CD4-positive, alpha-beta T cell treated with Interleukin-2 at 100 ng/mL for 4 hours (primary cell): ENCODE data around the gene PIEZO2.

Source experiments
- DNase-seq: peaks from one replicate; pipeline ENCODE4 v3.0.0-alpha.2; 2020; ENCODE audit warnings: low spot score

Gene PIEZO2

DNA sequence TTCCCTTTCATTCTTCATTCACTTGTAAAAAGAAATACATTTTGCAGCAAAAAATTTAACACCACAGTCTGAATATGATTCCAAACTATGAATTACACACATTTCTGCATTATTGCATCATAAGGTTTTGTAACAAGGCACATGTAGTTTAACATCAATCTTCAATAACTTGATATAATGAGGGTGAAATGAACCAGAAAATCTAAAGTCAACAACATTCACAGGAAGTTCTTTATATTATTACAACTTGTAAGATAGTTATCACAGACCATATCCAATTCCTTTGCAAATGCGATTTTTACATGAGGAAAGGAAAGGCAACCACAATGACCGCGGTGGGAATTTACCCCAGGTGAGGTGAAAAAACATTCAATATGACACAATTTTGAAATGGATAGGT, 410.2 kb downstream of the PIEZO2 start:
- DNase-seq = no peak

DNA sequence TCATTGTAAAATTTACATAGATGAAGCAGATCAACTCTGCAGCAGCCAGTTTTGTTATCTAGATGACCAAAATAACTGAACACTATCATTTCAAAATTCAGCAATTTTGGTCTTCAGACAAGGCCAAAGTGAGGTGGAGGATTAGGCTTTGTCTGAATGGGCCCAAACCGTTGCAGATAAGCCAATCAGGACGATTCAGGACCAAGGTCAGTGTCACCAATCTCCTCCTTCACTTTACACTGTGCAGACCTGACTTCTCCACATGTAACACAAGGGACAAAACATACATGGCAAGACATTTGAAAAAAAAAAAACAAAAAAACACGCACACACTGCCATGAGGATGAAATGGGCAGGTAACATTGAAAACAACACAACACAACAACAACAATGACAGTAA, 412.4 kb downstream of the PIEZO2 start:
- no peak for DNase-seq

DNA sequence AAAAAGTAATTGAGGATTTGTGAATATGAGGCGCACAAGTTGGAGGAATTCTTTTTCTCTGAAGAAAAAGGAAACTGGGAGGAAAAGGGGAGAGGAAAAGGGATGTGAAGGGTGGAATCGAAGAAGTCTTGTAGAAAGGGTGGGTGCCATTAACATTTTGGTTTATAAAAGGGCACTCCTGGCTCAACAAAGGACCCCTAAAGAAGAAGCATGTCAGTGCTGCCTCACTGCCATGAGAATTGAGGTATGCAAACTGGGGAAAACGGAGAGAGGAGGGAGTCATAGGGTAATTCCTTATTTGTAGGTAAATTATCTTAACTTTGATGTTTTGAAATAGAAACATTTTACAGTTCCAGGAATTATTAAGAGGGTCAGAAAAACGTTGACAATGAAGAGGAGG, 416.4 kb downstream of the PIEZO2 start:
- DNase-seq = no peak

DNA sequence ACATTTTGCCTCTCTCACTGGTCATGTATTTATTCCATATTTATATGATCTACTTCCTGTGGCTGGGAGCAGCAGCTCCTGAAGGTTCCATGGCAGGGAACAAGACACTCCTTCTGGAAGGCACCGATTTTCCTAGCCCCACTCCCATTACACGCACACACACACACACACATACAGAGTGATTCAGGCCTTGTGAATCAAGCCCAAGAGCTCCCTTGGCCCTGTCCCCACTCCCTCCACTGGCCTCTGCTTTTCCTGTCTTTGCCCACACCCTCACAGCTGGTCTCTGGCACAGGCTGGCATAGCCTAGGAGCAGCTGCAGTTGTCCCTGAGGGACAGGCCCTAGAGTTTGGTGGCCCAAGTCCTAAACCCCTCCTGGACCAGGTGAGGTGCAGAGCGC, 421.9 kb downstream of the PIEZO2 start:
- no peak for DNase-seq

DNA sequence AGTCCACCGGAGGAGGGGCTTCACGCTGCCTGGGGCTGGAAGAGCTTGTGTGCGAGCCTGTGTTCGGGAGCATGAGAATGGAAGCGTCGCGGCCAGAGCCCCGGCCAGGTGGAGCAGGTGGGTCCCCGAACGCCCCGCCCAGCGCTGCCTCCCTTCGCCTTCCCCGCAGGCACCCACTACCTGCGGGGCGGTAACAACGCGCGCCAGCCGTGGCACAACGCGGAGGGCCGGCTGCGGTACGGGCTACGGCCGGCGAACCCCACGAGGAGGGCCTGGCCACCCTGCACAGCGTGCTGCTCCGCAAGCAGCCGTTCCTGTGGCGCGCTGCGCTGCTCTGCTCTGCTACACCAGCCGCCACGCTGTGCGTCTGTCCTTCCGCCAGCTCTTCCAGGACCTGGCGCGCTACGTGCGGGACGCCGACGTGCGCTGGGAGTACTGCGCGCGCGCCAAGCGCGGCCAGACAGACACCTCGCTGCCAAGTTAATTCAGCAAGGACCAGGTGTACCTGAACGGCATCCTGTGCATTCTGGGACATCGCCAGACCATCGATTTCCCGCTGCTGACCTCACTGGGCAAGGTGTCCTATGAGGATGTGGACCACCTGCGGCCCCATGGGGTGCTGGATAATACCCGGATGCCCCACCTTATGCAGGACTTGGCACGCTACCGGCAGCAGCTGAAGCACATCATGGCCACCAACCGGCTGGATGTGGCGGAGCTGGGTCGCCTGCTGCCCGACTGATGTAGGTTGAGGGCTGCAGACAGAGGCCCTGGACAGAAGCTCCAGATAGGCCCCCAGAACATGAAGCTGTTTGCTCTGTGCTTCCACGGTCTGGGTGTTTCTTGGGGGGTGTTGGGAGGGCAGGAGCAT, 422.9 kb downstream of the PIEZO2 start:
- no peak for DNase-seq

DNA sequence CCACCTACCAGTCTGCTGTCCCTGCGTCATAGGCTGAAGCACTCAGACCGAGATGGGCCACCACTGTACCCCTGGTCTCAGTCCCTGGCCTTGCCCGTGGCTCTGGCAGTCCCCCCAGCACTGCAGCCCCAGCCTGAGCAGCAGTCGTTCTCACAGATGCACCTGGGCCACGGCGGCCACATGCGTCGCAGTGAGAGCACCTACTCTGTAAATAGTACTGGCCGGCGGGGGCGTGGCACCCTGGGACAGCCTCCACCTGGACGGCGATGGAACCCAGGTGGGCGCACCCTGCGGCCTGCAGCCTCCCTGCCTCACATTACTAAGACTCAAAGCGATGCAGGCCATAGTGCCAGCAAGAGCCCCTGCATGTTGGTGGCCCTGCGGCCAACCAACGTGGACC, 424.7 kb downstream of the PIEZO2 start:
- DNase-seq = no peak

DNA sequence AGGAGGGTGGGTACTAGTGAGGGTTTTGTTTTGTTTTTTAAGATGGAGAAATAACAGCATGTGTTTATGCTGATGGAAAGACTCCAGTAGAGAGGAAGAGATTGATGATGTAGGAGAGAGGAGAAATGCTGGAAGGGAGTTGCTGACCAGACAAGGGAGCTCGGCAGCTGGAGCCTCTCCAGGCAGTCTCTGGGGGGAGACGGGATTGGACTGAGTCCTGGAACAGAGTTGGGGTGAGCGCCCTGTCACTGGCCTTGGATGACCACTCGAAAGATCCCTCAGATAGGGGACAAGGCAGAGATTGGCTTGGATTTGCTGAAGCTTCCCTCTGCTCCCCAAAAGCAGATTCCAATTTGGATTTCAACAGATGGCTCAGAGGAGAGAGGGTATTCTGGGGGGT, 425.9 kb downstream of the PIEZO2 start:
- DNase-seq = no peak

DNA sequence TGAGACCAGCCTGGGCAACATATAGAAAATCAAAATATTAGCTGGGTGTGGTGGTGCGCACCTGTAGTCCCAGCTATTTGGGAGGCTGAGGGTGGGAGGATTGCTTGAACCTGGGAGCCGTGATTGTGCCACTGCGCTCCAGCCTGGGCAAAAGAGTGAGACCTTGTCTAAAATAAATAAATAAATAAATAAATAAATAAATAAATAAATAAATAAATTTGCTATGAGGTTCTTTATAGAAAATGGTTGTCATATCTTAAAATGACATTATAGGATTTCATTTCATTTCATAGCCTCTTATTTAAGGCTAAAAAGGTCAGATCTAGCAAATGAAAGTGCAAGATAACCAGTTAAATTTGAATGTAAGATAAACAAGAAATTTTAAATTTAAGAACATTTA, 430.6 kb downstream of the PIEZO2 start:
- no peak for DNase-seq

DNA sequence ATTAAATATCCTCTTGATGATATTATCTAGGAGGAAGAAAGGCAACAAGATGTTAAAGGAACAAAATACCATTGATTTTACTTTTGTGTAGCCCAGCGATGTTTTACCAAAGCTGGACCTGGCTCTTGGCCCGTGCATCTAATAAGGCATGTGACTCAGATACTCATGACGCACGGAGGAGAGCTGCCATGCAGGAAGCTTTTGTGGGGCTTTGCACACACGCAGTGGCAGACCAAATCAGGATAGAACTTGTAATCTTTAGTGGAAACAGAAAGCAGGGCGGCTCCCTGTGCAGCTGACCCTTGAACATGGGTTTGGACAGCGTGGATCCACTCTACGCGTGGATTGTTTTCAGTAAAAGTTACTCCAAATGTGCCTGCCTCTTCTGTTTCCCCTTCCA, 433.6 kb downstream of the PIEZO2 start:
- no peak for DNase-seq

DNA sequence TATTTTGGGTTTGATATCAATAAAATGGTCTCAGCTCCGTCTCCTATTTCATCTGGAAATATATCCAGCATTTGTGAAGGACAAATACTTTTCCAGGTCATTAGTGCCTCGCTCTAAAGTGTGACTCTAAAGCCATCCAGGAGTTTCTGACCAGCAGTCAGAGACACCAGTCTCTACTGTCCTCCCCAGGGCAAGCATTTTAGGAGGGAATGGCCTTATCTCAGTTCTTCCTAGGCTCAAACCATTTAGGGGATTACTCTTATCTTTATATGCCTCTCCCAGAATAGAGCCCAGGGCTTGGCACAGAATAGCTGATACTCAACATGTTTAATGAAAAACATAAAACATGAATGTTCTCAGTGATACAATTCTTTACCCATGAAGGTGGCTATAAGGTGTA, 436.0 kb downstream of the PIEZO2 start:
- no peak for DNase-seq

DNA sequence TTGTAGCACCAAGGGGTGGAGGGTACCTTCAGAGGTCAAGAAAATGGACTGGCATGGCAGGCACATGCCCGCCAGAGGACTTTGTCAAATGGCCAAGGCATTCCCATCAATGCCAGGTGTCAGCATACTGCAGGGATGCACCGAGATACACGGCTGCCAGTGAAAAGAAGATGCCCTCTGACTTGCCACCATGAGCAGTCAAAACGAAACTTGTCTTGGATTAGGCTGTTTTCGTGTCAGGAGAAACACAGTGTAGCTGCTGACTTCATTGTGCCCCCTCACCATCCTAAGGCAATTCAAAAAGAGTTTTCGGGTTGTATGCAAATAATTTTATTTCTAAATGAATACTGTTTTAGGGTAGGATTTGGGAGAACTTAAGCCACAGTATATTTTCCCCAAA, 442.1 kb downstream of the PIEZO2 start:
- DNase-seq = no peak

DNA sequence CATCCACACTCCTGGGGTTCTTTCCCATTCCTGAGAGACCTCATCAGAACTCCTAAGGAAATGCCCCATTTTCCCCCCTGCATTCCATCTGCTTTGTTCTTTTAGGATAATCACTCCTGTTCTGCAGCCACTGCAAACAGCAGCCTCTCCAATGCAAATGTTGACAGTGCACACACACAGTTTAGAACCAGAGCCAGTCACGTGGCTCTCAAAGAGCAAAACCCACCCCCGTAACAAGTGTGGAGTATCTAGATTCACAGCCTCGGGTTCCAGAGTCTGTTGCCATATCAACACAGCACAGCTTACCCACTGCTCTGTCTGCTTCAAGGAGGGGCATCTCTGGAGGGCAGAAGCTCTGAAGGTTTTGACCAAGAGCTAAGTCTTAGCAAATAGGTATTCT, 443.6 kb downstream of the PIEZO2 start:
- DNase-seq = no peak

DNA sequence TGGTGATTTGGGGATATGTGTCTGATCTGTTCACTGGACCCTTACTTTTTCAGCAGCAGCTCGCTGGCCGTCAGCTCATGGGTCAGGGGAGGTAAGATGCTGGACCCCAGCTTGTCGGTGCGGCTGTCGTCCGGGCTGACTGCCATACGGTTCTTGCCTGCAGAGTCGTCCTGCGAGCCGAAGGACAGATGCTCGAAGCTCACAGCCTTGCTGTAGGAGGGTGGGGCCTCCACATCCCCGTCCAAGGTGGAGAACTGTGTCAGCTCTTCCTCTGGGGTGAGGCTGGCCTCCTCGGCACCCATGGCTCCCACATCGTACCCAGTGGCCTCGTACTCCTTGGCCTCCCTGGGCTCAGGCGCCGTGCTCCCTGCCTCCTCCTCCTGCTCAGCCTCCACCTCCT, 444.1 kb downstream of the PIEZO2 start:
- no peak for DNase-seq

DNA sequence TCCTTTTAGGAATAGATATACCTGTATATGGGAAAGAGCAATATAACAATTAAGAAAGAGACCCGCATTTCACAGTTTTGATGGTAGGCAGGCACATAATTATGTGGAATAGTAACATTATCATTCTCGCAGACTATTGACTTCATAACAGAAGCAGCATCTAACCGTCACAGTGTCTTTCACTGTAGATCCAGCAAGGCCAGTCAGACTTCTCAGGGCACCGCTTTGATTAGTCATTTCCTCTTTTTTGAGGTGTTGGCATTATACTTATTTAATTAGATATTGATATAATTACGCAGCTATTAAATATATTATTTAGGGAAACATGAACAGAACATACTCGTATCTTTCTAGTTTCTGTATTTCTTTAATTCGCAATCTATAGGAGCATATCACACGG, 447.2 kb downstream of the PIEZO2 start:
- DNase-seq = no peak

DNA sequence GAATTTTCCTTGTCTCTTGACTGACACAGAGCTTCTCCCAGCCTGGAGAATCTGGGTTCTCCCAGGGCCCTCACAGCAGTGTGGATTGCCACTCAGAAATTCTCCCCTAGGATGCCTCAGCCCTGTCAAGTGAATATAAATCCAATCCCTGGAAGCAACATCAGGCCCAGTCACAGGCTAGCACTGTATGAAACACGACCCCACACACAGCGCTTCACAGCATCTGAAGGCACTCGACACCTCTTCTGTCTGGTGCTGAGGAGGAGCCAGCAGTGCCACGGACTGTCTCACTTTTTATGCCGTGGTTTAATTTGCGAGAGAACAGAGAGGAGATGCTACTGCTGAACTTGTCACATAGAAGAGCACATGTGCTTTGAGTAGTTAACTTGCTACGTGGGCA, 459.0 kb downstream of the PIEZO2 start:
- no peak for DNase-seq

DNA sequence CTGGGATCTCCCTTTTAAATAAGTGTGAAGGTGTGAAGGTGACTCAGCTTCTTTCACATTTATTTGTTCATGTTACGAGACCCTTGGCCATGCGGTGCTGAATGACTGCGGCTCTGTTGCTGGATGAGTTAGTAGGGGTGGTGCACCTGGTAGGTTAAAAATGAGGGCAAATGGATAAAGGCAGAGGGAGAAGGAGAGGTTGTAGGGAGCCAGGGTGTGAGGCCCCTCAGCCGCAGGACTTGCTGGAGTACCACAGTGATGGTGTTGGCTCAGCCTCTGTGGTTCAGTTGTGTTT, 459.4 kb downstream of the PIEZO2 start:
- DNase-seq = no peak

DNA sequence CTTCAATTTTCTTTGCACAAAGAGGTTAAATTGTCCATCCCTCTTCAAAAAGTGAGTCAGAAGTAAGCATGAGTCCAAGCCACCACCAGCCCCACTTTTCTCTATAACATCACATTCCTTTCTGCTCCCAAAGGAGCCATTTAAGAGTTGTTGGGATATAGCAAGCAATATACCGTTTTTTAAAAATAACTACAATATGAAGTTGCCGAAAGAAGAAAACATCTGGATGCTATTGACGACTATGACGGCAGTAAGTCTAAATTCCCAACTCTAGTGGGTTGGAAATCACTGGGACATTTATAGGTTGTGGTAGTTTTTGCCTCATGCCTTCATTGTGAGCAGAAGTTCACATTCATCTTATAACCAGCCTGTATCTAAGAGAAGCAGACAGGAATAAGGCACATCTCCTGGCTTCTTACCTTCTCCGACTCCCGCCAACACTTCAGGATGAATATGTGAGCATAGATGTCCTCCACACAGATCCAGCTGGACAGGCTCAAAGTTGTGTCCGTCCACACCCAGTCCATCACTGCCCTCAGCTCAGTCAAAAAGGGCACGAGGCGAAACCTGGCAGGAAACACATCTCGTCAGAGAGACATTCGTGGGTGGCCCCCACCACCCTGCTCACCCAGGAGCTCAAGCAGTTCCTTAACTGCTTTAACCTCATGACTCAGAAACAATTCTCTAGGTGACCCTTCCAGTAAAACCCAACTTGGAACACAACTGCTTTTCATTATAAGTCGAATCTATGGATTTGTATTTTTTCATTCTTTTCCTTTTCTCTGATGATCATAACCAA, 459.9 kb downstream of the PIEZO2 start:
- DNase-seq = no peak

DNA sequence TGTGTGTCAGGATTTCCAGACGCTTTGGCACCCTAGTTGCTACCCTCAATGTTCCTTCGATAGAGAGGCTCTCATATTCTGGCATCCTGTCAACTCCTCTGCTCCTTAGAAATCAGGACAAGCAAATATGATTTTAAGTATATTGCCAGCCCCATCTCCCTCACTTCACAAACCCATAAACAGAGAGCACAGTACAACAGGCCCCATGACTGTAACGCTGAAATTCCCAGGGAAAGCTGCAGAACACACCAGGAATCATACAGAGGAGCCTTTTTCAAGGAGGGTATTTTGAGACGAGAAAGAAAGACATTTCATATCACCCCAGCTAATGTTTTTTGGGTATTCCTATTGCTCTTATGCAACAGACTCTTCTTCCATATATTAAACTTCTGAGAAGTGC, 460.6 kb downstream of the PIEZO2 start:
- DNase-seq = no peak

DNA sequence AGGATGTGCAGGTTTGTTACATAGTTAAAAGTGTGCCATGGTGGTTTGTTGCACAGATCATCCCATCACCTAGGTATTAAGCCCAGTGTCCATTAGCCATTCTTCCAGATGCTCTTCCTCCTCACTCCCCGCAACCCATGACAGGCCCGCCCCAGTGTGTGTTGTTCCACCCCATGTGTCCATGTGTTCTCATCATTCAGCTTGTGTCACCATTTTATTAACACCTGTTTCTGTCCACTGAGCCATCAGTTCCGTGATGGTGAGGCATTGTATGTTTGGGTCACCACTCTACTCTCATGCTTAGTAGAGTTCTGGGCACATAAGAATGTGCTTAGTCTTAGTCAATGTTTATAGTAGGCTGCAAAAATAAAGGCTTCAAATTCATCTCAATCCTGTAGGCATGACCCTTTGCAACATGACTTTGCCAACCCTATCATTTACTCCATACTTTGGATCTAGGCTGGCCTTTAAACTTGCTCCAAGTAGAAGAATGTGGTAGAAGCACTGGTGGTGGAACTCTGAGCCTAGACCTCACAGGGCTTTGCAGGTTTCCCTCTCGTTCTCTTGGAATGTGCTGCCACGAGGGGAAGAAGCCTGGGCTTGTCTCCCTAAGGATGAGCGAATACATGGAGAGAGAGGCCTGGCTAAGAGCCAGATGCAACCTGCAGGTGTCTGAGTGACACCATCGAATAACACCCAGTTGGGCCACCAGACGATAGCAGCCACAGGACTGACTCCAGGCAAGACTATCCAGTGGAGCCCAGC, 462.0 kb downstream of the PIEZO2 start:
- DNase-seq = no peak

DNA sequence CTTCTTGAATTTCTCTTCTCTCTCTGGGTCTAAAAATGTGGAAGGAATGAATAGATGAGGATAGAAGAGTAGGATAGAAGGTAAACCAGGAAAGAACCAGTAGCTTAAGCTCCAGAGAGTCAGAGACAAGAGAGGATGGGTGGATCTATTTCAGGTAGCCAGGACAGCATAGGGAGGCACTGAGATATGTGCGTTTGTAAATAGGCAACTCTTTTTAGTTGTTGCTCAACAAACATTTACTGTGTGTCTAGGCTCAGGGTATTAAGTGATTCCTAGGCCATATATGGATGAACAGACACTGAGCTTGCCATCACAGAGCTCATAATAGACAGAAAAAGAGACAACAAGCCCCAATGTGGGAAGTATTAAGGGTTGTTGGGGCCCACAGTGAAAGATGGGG, 463.1 kb downstream of the PIEZO2 start:
- no peak for DNase-seq

DNA sequence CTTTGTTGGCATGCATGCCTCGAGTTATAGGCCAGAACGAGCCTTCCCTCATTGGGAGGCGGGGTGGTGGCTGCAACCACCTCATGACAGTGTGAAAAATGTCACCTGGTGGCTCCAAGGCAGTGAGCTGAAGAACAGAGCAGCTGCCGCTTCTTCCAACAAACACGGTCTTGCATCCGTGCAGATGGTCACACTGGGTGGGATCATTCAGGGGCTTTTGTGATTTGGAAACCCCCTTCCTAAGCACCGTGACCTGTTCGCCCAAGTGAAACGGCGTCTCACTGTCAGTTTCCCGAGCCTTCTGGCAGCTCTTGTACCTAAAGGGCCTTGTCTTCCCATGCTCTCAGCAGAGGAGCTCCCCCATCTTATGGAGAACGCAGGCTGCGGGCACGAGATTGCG, 463.9 kb downstream of the PIEZO2 start:
- no peak for DNase-seq

DNA sequence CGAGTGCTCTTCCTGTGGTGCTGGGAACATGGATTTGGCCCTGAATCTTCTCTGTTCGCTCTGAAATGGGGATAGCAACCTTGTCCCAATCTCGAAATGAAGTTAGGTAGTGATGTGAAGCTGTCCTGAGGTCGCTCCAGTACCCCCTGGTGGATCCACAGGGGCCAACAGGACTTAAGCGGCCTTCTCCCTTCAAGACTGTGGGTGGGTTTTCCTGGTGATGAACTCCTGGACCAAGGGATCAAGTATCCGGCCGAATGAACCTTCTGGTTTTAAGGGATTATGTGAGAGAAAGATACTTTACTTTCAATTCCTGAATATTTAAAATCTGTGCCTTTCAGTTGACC, 467.0 kb downstream of the PIEZO2 start:
- DNase-seq = no peak
